K562 (cell line): ENCODE results near the gene LRRK1.

Experiments used
- BCLAF1 ChIP-seq, 2 experiments: fragments of 450-650 bp in 1 of 2; IDR thresholded peaks; 2 replicates each; pipeline ENCODE4 v1.6.1; 2011 to 2017; ENCODE audit warnings: low read depth in 2 of 2, antibody characterized with exemption in 1 of 2, borderline replicate concordance in 1 of 2, low read length in 1 of 2, mild to moderate bottlenecking in 1 of 2, mixed read lengths in 1 of 2; ENCODE audit not compliant: control insufficient read depth in 1 of 2
- CHD7 ChIP-seq: fragments of 200-600 bp; sonication (generic); IDR thresholded peaks from one replicate; pipeline ENCODE4 v1.6.1; 2012; ENCODE audit warnings: mild to moderate bottlenecking, low read depth, low read length, inconsistent platforms
- EP300 ChIP-seq: IDR thresholded peaks from 2 replicates; pipeline ENCODE4 v1.6.1; 2012; ENCODE audit warnings: low read length, improper control_type of control experiment
- HNRNPK ChIP-seq: fragments of 200-400 bp; formaldehyde crosslinking; IDR thresholded peaks from one replicate; pipeline ENCODE4 v1.6.1; 2018; ENCODE audit warnings: mild to moderate bottlenecking, low read depth, low read length; ENCODE audit not compliant: poor library complexity, severe bottlenecking
- L3MBTL2 ChIP-seq: fragments of 450-650 bp; IDR thresholded peaks from 2 replicates; pipeline ENCODE4 v1.6.1; 2016; ENCODE audit warnings: mild to moderate bottlenecking, moderate library complexity
- MLX ChIP-seq, 2 experiments: fragments of 450-650 bp in 1 of 2; sonication (generic) in 1 of 2; formaldehyde crosslinking; conservative IDR thresholded peaks; 2 replicates each; pipeline versions ENCODE4 v1.4.0 to v1.8.1; 2020 to 2022; ENCODE audit warnings: mild to moderate bottlenecking in 1 of 2, missing genetic modification reagents in 1 of 2
- MTA2 ChIP-seq: fragments of 450-650 bp; IDR thresholded peaks from 2 replicates; pipeline ENCODE4 v1.6.1; 2016; ENCODE audit warnings: low read depth
- POLR2AphosphoS5 ChIP-seq: IDR thresholded peaks from 2 replicates; pipeline ENCODE4 v1.6.1; 2011; ENCODE audit warnings: mild to moderate bottlenecking, low read depth, low read length, moderate library complexity; ENCODE audit not compliant: control insufficient read depth, insufficient read depth
- RB1 ChIP-seq: fragments of 450-650 bp; IDR thresholded peaks from 2 replicates; pipeline ENCODE4 v1.6.1; 2017; ENCODE audit warnings: low read depth, mild to moderate bottlenecking
- RFX5 ChIP-seq: IDR thresholded peaks from 2 replicates; pipeline ENCODE4 v1.6.1; 2011; ENCODE audit warnings: low read depth, mild to moderate bottlenecking, improper control_type of control experiment, low read length
- YBX1 ChIP-seq: fragments of 450-650 bp; IDR thresholded peaks from 2 replicates; pipeline ENCODE4 v1.7.1; 2016; ENCODE audit warnings: mild to moderate bottlenecking
- ZNF263 ChIP-seq: sonication (generic); formaldehyde crosslinking; IDR thresholded peaks from 2 replicates; pipeline ENCODE4 v1.8.0; 2022; ENCODE audit warnings: mild to moderate bottlenecking, missing genetic modification reagents, borderline replicate concordance
- ZNF384 ChIP-seq: IDR thresholded peaks from 2 replicates; pipeline ENCODE4 v1.6.1; 2012; ENCODE audit warnings: low read depth, low read length, improper control_type of control experiment
- ZZZ3 ChIP-seq: fragments of 450-650 bp; IDR thresholded peaks from 2 replicates; pipeline ENCODE4 v1.6.1; 2016; ENCODE audit warnings: antibody characterized with exemption, mild to moderate bottlenecking, moderate library complexity

- TF ChIP-seq RFX5 (no peak), ZNF384 (no peak), RB1 (no peak), MTA2 (no peak), POLR2AphosphoS5 (no peak), YBX1 (no peak), ZNF263 (CRISPR knock-in tag) (no peak), BCLAF1 (IDR thresholded peaks at IDR 0.05; ENCODE audit: borderline replicate concordance in 1 of 2, control insufficient read depth in 1 of 2, low read depth in 2 of 2, low read length in 1 of 2) (no peak), ZZZ3 (no peak), CHD7 (no peak), EP300 (no peak), L3MBTL2 (no peak), MLX (CRISPR knock-in tag; conservative IDR thresholded peaks at IDR 0.05) (no peak), HNRNPK (no peak)
Measured at GRCh38 chr15:101119181-101119580, 200.0 kb downstream of the LRRK1 start.
